Vagina (tissue), 2 donors: ENCODE measurements around the gene LRRC4C.

Experiments
- CTCF ChIP-seq, 3 experiments: fragments of 450-650 bp in 2 of 3; fragments of 200-600 bp in 1 of 3; sonication (generic) in 1 of 3; IDR thresholded peaks; one replicate each; pipeline ENCODE4 v1.5.1; 2017 to 2019; ENCODE audit warnings: antibody characterized with exemption in 3 of 3, mild to moderate bottlenecking in 2 of 3, moderate library complexity in 2 of 3
- POLR2A ChIP-seq, 2 donors: fragments of 450-650 bp; IDR thresholded peaks; one replicate each; pipeline ENCODE4 v1.6.1; 2017; ENCODE audit warnings: antibody characterized with exemption in 2 of 2, mild to moderate bottlenecking in 2 of 2, moderate library complexity in 2 of 2
- POLR2AphosphoS5 ChIP-seq, 2 donors: sonication (generic); formaldehyde crosslinking; IDR thresholded peaks; one replicate each; pipeline ENCODE4 v1.9.0; 2017; ENCODE audit warnings: antibody characterized with exemption in 2 of 2, mild to moderate bottlenecking in 2 of 2, low read depth in 1 of 2; ENCODE audit not compliant: insufficient read depth in 1 of 2

GRCh38 chr11:40797981-40798380 is 661.5 kb downstream of the LRRC4C start:
- TF ChIP-seq CTCF (IDR thresholded peaks at IDR 0.05) (no peak), POLR2A (IDR thresholded peaks at IDR 0.05) (no peak), POLR2AphosphoS5 (IDR thresholded peaks at IDR 0.05; ENCODE audit: insufficient read depth in 1 of 2, low read depth in 1 of 2) (no peak)
